HG02943 (cell line): ENCODE measurements around the gene ATG10.
"Not testable (repeated sequence)": the region's sequence is repeated elsewhere in the genome, so short reads cannot be mapped to it uniquely, and the experiment has no call there.

Source experiments
- ATAC-seq: cut with Tn5 transposase; IDR thresholded peaks from one replicate; pipeline ENCODE4 v1.9.1; 2021; ENCODE audit warnings: mild to moderate bottlenecking, low read depth, moderate library complexity; ENCODE audit not compliant: unreplicated experiment

Gene ATG10

GRCh38 chr5:82045554-82046275 lies 73.9 kb downstream of the ATG10 start:
- ATAC-seq: no peak

DNA sequence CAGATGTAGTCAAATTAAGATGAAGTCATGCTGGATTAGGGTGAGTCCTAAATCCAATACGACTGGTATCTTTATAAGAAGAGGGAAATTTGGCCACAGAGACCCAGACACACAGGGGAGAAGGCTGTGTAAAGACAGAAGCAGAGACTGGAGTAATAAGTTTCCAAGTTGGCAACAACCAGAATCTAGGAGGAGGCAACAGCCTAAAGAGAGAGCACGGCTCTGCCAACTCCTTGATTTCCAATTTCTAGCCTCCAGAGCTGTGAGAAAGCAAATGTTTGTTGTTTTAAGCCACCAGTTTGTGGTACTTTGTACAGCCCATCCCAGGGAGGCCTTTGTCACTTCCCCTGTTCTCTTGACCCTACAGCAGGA lies 74.4 kb downstream of the ATG10 start:
- ATAC-seq: no peak

GRCh38 chr5:82050955-82051354 lies 79.1 kb downstream of the ATG10 start:
- no peak for ATAC-seq

DNA sequence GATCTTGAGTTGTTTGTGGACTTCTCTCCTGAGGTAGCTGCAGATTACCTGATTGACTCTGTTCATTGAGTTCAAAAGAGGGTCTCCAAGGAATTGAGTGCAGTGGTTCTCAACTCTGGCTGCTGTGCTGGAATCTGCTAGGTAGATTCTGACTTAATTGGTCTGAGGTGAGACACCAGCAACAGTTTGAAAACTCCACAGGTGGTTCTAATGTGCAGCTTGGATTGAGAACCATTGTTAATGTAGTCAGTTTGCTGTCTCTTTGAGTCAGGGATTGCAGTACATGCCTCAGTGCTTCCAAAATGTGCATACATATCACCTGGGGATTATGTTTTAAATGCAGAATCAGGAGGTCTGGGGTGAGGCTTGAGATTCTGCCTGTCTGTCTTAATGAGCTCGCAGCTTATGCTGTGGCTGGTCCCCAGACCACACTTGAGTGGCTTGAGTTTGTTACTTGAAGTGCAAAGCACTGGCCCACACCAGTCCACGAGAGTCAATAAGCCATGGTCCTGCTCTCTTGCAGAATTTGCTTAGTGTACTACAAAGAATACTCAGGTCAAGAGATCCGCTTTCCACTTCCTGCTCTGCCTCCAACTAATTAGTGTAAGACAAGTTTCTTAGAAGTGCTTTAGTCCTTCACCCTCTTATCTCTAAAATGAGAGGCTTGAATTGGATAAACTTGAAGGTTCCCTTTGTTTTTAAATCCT lies 82.3 kb downstream of the ATG10 start:
- no peak for ATAC-seq

DNA sequence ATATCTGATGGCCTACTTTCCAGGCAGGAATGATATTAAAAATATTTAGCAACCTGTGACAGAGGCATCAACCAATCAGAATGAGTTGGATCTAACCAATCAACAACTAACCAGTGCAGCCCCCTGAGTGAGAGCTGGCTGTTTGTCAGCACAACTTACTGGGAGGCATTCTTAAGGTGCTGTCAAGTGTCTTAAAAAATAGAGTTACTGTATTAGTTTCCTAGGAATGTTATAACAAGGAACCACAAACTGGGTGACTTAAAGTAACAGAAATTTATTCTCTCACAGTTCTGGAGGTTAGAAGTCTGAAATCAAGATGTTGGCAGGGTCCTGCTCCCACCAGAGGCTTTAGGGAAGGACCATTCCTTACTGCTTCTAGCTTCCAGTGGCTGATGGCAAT lies 85.2 kb downstream of the ATG10 start:
- no peak for ATAC-seq

- no peak for ATAC-seq
These were observed 86.9 kb downstream of the ATG10 start for GRCh38 chr5:82058710-82059109.

DNA sequence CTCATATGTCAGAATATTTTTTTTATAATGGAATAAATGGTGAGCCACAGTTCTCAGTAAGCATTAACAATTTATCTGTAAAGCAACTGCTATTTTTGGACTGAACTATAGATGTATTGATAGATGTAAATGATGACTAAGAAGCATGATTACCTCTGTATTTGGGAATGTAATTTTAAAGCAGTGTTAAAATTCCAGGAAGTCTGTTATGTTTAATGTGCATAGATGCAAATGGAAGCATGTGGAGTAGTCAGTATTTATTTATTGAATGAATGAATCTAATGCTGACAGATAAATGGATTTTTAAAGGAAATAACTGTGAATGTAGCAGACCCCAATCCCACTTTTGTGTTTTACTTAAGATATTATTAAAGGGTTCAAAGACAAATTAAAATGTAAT lies 95.0 kb downstream of the ATG10 start:
- no peak for ATAC-seq

GRCh38 chr5:82068042-82068441 lies 96.2 kb downstream of the ATG10 start:
- not testable (repeated sequence) for ATAC-seq

GRCh38 chr5:82068723-82069122 lies 96.9 kb downstream of the ATG10 start:
- no peak for ATAC-seq

DNA sequence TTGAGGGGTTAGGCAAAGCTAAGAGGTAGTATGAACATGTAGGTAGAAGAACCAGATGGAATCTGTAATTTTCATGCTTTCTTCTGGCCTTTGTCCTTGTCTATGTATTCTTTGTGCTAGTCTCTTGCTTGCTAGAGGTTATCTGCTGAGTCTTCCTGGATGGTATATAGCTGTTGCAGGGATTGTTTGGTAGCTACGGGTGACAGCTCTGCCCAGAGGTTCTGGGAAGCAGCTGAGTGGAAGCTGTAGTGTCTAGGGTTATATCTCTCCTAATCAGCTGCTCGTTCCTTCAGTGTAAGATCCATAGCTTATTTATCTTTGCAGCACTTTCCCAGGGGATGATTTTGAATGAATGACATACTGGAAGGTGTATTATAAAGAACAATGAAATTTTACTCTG lies 100.3 kb downstream of the ATG10 start:
- ATAC-seq: no peak

GRCh38 chr5:82073179-82073578 lies 101.4 kb downstream of the ATG10 start:
- ATAC-seq: no peak

DNA sequence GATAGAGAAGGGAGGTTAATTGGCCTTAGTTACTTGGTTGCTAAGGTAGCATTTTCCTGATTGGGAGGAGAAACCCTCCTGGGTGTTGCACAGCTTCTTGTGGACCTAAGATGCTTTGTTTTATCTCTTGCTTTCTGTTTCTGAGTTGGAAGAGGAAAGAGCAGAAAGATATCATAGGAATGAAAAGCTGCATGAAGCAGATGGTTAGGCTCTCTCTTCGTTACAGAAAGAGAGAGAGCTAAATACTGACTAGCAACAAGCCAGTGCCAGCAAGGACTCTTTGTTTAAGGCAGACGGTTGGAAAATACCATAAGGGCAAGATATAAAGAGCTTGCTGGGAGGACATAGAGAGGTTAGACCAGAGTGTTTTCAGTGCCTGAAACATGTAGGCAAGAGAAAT lies 103.1 kb downstream of the ATG10 start:
- no peak for ATAC-seq

- ATAC-seq: no peak
These were observed 105.7 kb downstream of the ATG10 start for GRCh38 chr5:82077496-82077895.

- no peak for ATAC-seq
These were observed 119.8 kb downstream of the ATG10 start for GRCh38 chr5:82091617-82092016.

DNA sequence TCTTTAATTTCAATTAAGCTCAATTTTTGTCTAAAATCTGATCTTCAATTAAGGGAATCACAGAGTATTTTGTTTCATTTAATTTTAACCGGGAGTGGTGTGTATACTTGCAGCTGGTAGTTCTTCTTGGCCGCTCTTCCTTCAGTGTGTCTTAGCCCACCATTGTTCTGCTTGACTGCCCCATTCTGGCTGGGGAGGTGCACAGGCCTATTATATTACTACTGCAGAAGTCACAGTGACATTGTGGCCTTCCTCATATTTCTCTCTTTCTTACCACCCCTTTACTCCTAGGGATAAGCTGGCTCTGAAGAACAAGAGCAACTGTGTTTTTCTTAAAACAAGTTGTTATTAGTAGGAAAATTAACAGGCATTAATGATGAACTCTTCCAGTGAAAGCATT lies 123.7 kb downstream of the ATG10 start:
- no peak for ATAC-seq

DNA sequence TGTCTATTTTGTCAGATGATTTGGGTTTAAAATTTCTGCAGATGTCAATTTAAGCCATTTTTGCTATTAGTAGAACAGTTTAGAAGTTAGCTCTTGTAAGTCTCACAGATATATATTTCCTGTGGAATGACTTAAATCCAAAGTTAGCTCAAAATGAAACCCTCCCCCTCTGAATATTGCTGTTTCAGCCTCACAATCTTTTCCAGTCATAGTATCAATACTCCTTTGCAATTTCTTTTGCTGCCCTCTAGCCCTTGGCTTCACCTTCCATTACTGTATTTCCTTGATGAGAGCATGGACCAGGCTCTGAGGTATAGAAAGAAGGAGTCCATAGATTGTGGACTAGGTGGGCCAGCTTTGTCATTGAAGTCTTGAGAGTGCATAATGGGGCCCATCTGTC lies 124.4 kb downstream of the ATG10 start:
- ATAC-seq: no peak

GRCh38 chr5:82100303-82101077 lies 128.7 kb downstream of the ATG10 start:
- ATAC-seq: peak; percentile 96

GRCh38 chr5:82104872-82105271 lies 133.0 kb downstream of the ATG10 start:
- no peak for ATAC-seq

- no peak for ATAC-seq
These were observed 133.6 kb downstream of the ATG10 start for GRCh38 chr5:82105457-82105856.

DNA sequence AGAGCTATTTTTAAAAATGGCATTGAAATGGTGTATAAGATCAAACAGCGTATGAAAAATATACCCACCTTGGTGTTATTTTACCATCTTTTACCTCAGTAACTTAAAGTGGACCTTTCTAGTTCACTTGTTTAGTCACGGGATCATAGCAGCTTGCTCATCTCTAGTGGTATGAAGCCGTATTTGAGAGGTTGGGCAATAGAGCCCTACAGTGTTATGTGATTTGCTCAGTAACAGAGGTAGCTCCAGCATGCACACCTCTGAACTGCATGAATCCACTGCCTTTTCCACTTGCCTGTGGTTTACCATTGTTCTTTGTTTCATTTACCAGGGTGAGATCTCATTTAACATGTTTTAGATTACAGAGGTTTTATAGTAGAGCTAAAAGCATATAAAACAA lies 134.4 kb downstream of the ATG10 start:
- ATAC-seq: no peak

DNA sequence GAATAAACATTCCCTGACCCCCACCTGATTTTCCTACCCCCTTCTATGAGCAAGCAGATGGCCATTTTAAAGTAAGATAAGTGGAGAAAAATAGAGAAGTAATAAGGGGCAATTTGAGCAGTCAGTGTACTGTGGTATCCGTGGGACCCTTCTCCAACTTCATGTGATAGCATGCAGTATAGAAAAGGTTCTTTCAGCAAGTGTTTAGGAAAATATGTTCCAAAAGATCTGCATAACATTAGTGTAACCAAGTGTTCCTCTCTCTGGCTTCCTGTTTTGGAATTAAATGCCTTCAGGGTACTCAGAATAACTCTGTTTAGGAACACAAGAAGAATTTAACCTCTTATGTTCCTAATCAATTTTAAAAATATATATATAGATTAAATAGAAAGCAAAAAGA lies 134.9 kb downstream of the ATG10 start:
- ATAC-seq: no peak

- ATAC-seq: no peak
These were observed 135.4 kb downstream of the ATG10 start for GRCh38 chr5:82107267-82107666.
